ENCODE results near the gene FBXO36. TPM values are rescaled to one million over a fixed set of nuclear protein-coding genes. Genes with fewer than 3 reads are reported as not detected.

Gene FBXO36
- polyA plus RNA-seq, 1 experiment = 2.4 TPM

GRCh38 chr2:229943770-229944449 lies 21.6 kb downstream of the FBXO36 start:
- Histone ChIP-seq H3K36me3 (ENCODE audit: control insufficient read depth, insufficient read depth, low read length) (no peaks in the 10 kb centered on the region), H3K27me3 (ENCODE audit: control insufficient read depth, insufficient read depth, low read length) (no peaks in the 10 kb centered on the region), H3K4me3 (ENCODE audit: low read depth, low read length) (no peak overlapping the region)
- CTCF ChIA-PET = no interaction called here
- TF ChIP-seq CTCF (IDR thresholded peaks at IDR 0.05; ENCODE audit: insufficient read depth, low read depth, low read length) = no peak
- no peak for DNase-seq (ENCODE audit: low read depth)
- POLR2A ChIA-PET = no interaction called here

DNA sequence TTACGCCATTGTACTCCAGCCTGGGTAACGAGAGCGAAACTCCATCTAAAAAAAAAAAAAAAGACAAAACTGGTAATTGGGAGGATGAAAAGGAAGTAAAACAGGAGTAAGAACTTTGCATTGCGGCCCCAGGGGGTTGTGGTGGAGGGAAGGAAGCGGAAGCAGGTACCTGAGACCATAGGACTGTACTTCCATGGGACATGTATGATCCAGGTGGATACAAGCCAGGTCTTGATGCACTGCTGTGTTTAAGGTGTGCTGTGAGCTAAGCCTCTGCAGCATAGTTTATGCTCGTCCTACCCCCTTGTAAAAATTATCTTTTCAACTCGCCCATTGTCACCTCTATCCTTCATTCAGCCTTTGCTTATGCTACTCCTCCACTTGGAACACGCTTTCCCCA lies 23.7 kb downstream of the FBXO36 start:
- CTCF ChIA-PET = no interaction called here

GRCh38 chr2:229947544-229947943 lies 25.2 kb downstream of the FBXO36 start:
- no peaks in the 10 kb centered on the region for H3K27me3 ChIP-seq (ENCODE audit: control insufficient read depth, insufficient read depth, low read length)
- CTCF ChIA-PET = interaction anchor here (0.8 to 1.1 kb wide), 2 partner anchors 26 to 37 kb away, joined by 3 read pairs; no protein-coding TSS in a partner anchor

More for the DNA sequence above, 23.7 kb downstream of the FBXO36 start:
- no peak for TF ChIP-seq CTCF (IDR thresholded peaks at IDR 0.05; ENCODE audit: insufficient read depth, low read depth, low read length)
- Histone ChIP-seq H3K4me3 (ENCODE audit: low read depth, low read length) (no peak overlapping the region), H3K27me3 (ENCODE audit: control insufficient read depth, insufficient read depth, low read length) (no peaks in the 10 kb centered on the region), H3K36me3 (ENCODE audit: control insufficient read depth, insufficient read depth, low read length) (no peaks in the 10 kb centered on the region)
- POLR2A ChIA-PET = no interaction called here
- DNase-seq (ENCODE audit: low read depth) = no peak

DNA sequence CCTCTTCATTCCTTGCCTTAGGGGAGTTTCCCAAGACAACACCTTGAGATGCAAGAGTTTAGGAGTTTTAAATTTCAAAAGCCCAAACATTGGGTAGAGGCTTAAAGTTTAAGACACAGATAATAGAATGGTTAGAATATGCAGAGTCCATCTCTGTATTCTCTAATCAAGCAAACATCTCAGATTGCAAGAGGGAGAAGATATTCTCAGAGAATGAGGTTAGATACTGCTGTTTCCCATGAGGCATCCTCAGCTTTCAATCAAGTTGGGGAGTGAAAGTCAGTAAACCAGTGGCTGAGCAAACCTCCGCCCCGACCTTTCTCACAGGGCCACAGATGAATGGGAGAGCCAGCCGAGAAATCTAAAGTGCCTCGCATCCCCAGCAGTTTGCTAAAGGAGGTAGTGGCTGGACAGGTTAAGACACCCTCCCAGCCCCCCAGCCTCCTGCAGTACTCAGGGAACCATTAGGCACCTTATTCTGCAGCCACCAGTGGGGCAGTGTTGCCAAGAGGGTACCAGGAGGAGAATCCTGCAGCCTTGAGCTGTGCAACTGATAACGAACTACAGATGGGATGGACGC lies 30.0 kb downstream of the FBXO36 start:
- no peak for DNase-seq (ENCODE audit: low read depth)
- ChIA-PET POLR2A (no interaction called here), CTCF (no interaction called here)
- H3K4me3 ChIP-seq (ENCODE audit: low read depth, low read length) = no peak overlapping the region
- no peak for TF ChIP-seq CTCF (IDR thresholded peaks at IDR 0.05; ENCODE audit: insufficient read depth, low read depth, low read length)
- no peaks in the 10 kb centered on the region for H3K27me3 ChIP-seq (ENCODE audit: control insufficient read depth, insufficient read depth, low read length)
- H3K36me3 ChIP-seq (ENCODE audit: control insufficient read depth, insufficient read depth, low read length) = no peaks in the 10 kb centered on the region

More at GRCh38 chr2:229947544-229947943, 25.2 kb downstream of the FBXO36 start:
- no peak for DNase-seq (ENCODE audit: low read depth)
- H3K36me3 ChIP-seq (ENCODE audit: control insufficient read depth, insufficient read depth, low read length) = no peaks in the 10 kb centered on the region
- no peak overlapping the region for H3K4me3 ChIP-seq (ENCODE audit: low read depth, low read length)
- TF ChIP-seq CTCF (IDR thresholded peaks at IDR 0.05; ENCODE audit: insufficient read depth, low read depth, low read length) = no peak
- POLR2A ChIA-PET = no interaction called here

- ChIA-PET CTCF (no interaction called here), POLR2A (no interaction called here)
- no peaks in the 10 kb centered on the region for H3K27me3 ChIP-seq (ENCODE audit: control insufficient read depth, insufficient read depth, low read length)
- H3K4me3 ChIP-seq (ENCODE audit: low read depth, low read length) = no peak overlapping the region
- DNase-seq (ENCODE audit: low read depth) = no peak
- TF ChIP-seq CTCF (IDR thresholded peaks at IDR 0.05; ENCODE audit: insufficient read depth, low read depth, low read length) = no peak
- H3K36me3 ChIP-seq (ENCODE audit: control insufficient read depth, insufficient read depth, low read length) = no peaks in the 10 kb centered on the region
These were observed 33.4 kb downstream of the FBXO36 start for GRCh38 chr2:229955663-229956062.

All from BJ (cell line).